HepG2 (cell line): ENCODE measurements around the gene CCDC142. TPM values are rescaled to one million over a fixed set of nuclear protein-coding genes. Genes with fewer than 3 reads are reported as not detected.

Experiments
- AFF4 ChIP-seq: sonication (generic); formaldehyde crosslinking; IDR thresholded peaks from 2 replicates; pipeline ENCODE4 v1.4.0; 2020; ENCODE audit warnings: missing genetic modification reagents
- AGO2 ChIP-seq: fragments of 200-400 bp; formaldehyde crosslinking; optimal IDR thresholded peaks from 2 replicates; pipeline ENCODE3; 2017; ENCODE audit warnings: mild to moderate bottlenecking, low read depth, low read length, moderate library complexity
- CAMTA2 ChIP-seq: sonication (generic); formaldehyde crosslinking; IDR thresholded peaks from 2 replicates; pipeline ENCODE4 v1.4.0; 2020; ENCODE audit warnings: mild to moderate bottlenecking, missing genetic modification reagents, borderline replicate concordance
- CERS6 ChIP-seq: sonication (generic); formaldehyde crosslinking; IDR thresholded peaks from 2 replicates; pipeline ENCODE4 v1.5.0; 2020; ENCODE audit warnings: missing genetic modification reagents
- HNF4G ChIP-seq, 2 experiments: sonication (generic) in 1 of 2; formaldehyde crosslinking in 1 of 2; IDR thresholded peaks; 2 replicates each; pipeline versions ENCODE4 v1.4.0 to v1.6.1; 2011 to 2020; ENCODE audit warnings: borderline replicate concordance in 2 of 2, low read depth in 2 of 2, mild to moderate bottlenecking in 2 of 2, low read length in 1 of 2, missing genetic modification reagents in 1 of 2, moderate library complexity in 1 of 2
- IRF2 ChIP-seq: IDR thresholded peaks from 2 replicates; pipeline ENCODE4 v1.6.1; 2018; ENCODE audit warnings: missing genetic modification reagents, missing compliant biosample characterization
- RFX5 ChIP-seq: IDR thresholded peaks from 2 replicates; pipeline ENCODE4 v1.6.1; 2011; ENCODE audit warnings: low read depth, low read length, improper control_type of control experiment
- TBX2 ChIP-seq: sonication (generic); formaldehyde crosslinking; IDR thresholded peaks from 2 replicates; pipeline ENCODE4 v1.5.0; 2020; ENCODE audit warnings: missing genetic modification reagents, mild to moderate bottlenecking, borderline replicate concordance
- TIGD3 ChIP-seq: sonication (generic); formaldehyde crosslinking; IDR thresholded peaks from 2 replicates; pipeline ENCODE4 v1.5.1; 2020; ENCODE audit warnings: mild to moderate bottlenecking, missing genetic modification reagents, borderline replicate concordance
- ZBTB8A ChIP-seq: sonication (generic); formaldehyde crosslinking; IDR thresholded peaks from 2 replicates; pipeline ENCODE4 v1.4.0; 2020; ENCODE audit warnings: mild to moderate bottlenecking, low read depth, missing genetic modification reagents, borderline replicate concordance
- ZFP36 ChIP-seq: fragments of 150-350 bp; IDR thresholded peaks from 2 replicates; pipeline ENCODE4 v1.6.1; 2018; ENCODE audit warnings: borderline replicate concordance, low read length, low read depth; ENCODE audit not compliant: partially characterized antibody
- ZFP36L1 ChIP-seq: sonication (generic); formaldehyde crosslinking; IDR thresholded peaks from 2 replicates; pipeline ENCODE4 v1.8.0; 2022; ENCODE audit warnings: mild to moderate bottlenecking, missing genetic modification reagents, moderate library complexity
- ZNF232 ChIP-seq: sonication (generic); formaldehyde crosslinking; IDR thresholded peaks from 2 replicates; pipeline ENCODE4 v1.4.0; 2020; ENCODE audit warnings: missing genetic modification reagents, borderline replicate concordance
- ZNF24 ChIP-seq: fragments of 450-650 bp; IDR thresholded peaks from 2 replicates; pipeline ENCODE4 v1.6.1; 2017; ENCODE audit warnings: antibody characterized with exemption, mild to moderate bottlenecking
- ZNF367 ChIP-seq: sonication (generic); formaldehyde crosslinking; IDR thresholded peaks from 2 replicates; pipeline ENCODE4 v1.4.0; 2020; ENCODE audit warnings: missing genetic modification reagents, borderline replicate concordance
- ZNF766 ChIP-seq: sonication (generic); formaldehyde crosslinking; IDR thresholded peaks from 2 replicates; pipeline ENCODE4 v1.5.0; 2020; ENCODE audit warnings: missing genetic modification reagents, borderline replicate concordance
- polyA plus RNA-seq, 8 experiments: library from polyadenylated mRNA; depleted of rRNA in 3 of 8; stranded (reverse) in 7 of 8; unstranded in 1 of 8; fragments of >200 nt; fragmentation: Illumina TruSeq in 4 of 8; extraction: Trizol in 4 of 8; gene quantifications; 2 replicates each; pipeline versions ENCODE4 v1.2.1 to v1.2.3, GENCODE V29; 2011 to 2016; ENCODE audit warnings: low read depth in 4 of 8, missing spikeins in 1 of 8, mixed read lengths in 1 of 8; ENCODE audit not compliant: insufficient read depth in 1 of 8
- total RNA-seq, 5 experiments: library from RNA; depleted of rRNA; stranded (reverse); fragments of >200 nt; fragmentation: Illumina TruSeq; extraction: Trizol; gene quantifications; 2 replicates each; pipeline ENCODE4 v1.2.3, GENCODE V29; 2016; ENCODE audit warnings: low read depth in 1 of 5
- TF ChIP-seq, protein P1 (sequence below): sonication (generic); formaldehyde crosslinking; IDR thresholded peaks from 2 replicates; pipeline ENCODE4 v1.5.0; 2020; ENCODE audit warnings: missing genetic modification reagents
- TF ChIP-seq, protein P2 (sequence below): sonication (generic); formaldehyde crosslinking; IDR thresholded peaks from 2 replicates; pipeline ENCODE4 v1.4.0; 2020; ENCODE audit warnings: missing genetic modification reagents

Gene CCDC142
- total and polyA plus RNA-seq, 2 of the 13 experiments (the other 11 are each of a cell fraction or from before 2014, with no cell fraction given): 14.7 to 30.4 TPM

DNA sequence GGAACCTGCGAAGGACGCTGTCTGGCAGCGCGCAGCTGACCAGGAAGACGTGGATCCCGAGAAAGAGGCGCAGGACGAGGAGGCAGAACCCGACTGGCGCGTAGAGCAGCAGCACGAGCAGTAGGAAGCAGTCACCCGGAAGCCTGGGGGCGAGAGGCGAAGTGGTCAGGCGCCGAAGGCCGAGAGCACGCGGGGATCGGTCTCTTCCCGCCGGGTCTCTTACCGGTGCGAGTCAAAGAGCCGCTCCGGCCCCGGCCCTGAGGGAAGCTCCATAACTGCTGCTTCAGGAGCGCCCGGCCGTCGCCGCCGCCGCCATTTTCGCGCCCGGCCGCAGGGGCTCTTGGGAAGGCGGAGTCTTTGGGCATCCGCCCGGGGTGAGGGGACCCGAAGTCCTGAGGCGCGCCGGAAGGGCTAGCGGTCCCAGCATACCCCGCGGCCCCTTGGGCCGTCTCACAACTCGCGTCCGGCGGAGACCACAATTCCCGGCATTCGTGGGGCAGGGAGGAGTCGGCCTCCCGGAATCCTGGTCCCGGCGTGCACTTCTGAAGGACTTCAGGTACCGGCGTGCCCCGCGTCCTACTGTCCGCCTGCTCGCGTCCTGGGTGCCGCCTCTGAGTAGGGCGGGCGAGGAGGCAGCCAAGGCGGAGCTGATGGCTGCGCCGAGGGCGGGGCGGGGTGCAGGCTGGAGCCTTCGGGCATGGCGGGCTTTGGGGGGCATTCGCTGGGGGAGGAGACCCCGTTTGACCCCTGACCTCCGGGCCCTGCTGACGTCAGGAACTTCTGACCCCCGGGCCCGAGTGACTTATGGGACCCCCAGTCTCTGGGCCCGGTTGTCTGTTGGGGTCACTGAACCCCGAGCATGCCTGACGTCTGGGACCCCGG is 46.8 kb upstream of the CCDC142 start, which contains the start of the genes AUP1 and HTRA2 (continued):
- TF ChIP-seq TBX2 (CRISPR knock-in tag) (peak; percentile 93), AGO2 (peak; percentile 93), TIGD3 (CRISPR knock-in tag) (no peak), CAMTA2 (CRISPR knock-in tag) (peak; percentile 88), ZNF766 (CRISPR knock-in tag) (0 out of 2 replicates have a peak, but pooled peaks have one; percentile 18), ZNF367 (CRISPR knock-in tag) (no peak), ZNF24 (no peak), ZFP36L1 (CRISPR knock-in tag) (peak; percentile 53; the same call in 1 of the 2 replicates), HNF4G (IDR thresholded peaks at IDR 0.05; ENCODE audit: borderline replicate concordance, low read depth, low read length) (no peak; the same call in 1 of the 2 replicates), HNF4G (CRISPR knock-in tag; IDR thresholded peaks at IDR 0.05; ENCODE audit: borderline replicate concordance, low read depth) (no peak), IRF2 (CRISPR knock-in tag) (peak; percentile 97), AFF4 (CRISPR knock-in tag) (no peak), ZFP36 (no peak), RFX5 (peak; percentile 46; the same call in 1 of the 2 replicates), ZBTB8A (CRISPR knock-in tag) (peak; percentile 52; the same call in 1 of the 2 replicates), CERS6 (CRISPR knock-in tag) (no peak), ZNF232 (CRISPR knock-in tag) (no peak)
- TF ChIP-seq, protein P1, sequence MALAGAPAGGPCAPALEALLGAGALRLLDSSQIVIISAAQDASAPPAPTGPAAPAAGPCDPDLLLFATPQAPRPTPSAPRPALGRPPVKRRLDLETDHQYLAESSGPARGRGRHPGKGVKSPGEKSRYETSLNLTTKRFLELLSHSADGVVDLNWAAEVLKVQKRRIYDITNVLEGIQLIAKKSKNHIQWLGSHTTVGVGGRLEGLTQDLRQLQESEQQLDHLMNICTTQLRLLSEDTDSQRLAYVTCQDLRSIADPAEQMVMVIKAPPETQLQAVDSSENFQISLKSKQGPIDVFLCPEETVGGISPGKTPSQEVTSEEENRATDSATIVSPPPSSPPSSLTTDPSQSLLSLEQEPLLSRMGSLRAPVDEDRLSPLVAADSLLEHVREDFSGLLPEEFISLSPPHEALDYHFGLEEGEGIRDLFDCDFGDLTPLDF (CRISPR knock-in tag): peak; percentile 89
- TF ChIP-seq, protein P2, sequence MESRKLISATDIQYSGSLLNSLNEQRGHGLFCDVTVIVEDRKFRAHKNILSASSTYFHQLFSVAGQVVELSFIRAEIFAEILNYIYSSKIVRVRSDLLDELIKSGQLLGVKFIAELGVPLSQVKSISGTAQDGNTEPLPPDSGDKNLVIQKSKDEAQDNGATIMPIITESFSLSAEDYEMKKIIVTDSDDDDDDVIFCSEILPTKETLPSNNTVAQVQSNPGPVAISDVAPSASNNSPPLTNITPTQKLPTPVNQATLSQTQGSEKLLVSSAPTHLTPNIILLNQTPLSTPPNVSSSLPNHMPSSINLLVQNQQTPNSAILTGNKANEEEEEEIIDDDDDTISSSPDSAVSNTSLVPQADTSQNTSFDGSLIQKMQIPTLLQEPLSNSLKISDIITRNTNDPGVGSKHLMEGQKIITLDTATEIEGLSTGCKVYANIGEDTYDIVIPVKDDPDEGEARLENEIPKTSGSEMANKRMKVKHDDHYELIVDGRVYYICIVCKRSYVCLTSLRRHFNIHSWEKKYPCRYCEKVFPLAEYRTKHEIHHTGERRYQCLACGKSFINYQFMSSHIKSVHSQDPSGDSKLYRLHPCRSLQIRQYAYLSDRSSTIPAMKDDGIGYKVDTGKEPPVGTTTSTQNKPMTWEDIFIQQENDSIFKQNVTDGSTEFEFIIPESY (CRISPR knock-in tag): no peak
